Memory B cell (primary cell): ENCODE results near the gene CACNA2D3.
"Not testable (repeated sequence)": the region's sequence is repeated elsewhere in the genome, so short reads cannot be mapped to it uniquely, and the experiment has no call there.

Experiments
- ATAC-seq: fragments of 150-1000 bp; cut with Tn5 transposase; 2 replicates; pipeline ENCODE4 v1.10.0; 2021; ENCODE audit warnings: low read depth, mild to moderate bottlenecking, moderate library complexity
- DNase-seq, 2 donors: peaks; one replicate each; pipeline ENCODE4 v3.0.0; 2022; ENCODE audit warnings: low spot score in 2 of 2
- H3K27ac Mint-ChIP-seq: one replicate; pipeline ENCODE4 v1.8.0; 2022; ENCODE audit warnings: mild to moderate bottlenecking, moderate library complexity, mixed read lengths
- H3K27me3 Mint-ChIP-seq: one replicate; pipeline ENCODE4 v1.8.0; 2022; ENCODE audit warnings: mixed read lengths
- H3K36me3 Mint-ChIP-seq: one replicate; pipeline ENCODE4 v1.8.0; 2022; ENCODE audit warnings: mild to moderate bottlenecking, mixed read lengths
- H3K4me1 Mint-ChIP-seq: one replicate; pipeline ENCODE4 v1.8.0; 2022; ENCODE audit warnings: mixed read lengths
- H3K4me3 Mint-ChIP-seq: one replicate; pipeline ENCODE4 v1.8.0; 2022; ENCODE audit warnings: mild to moderate bottlenecking, moderate library complexity, mixed read lengths
- H3K9me3 Mint-ChIP-seq: one replicate; pipeline ENCODE4 v1.8.0; 2022; ENCODE audit warnings: mixed read lengths

Gene CACNA2D3

GRCh38 chr3:54960082-54960481 lies 837.7 kb downstream of the CACNA2D3 start:
- no peaks in the 10 kb centered on the region for H3K9me3 Mint-ChIP-seq
- H3K4me3 Mint-ChIP-seq, result no peak overlapping the region
- H3K27ac Mint-ChIP-seq, result no peak overlapping the region
- H3K36me3 Mint-ChIP-seq, result no peaks in the 10 kb centered on the region
- no peak for ATAC-seq
- H3K27me3 Mint-ChIP-seq, result no peaks in the 10 kb centered on the region
- H3K4me1 Mint-ChIP-seq, result no peaks in the 10 kb centered on the region
- no peak for DNase-seq

- H3K27me3 Mint-ChIP-seq, result no peaks in the 10 kb centered on the region
- no peaks in the 10 kb centered on the region for H3K9me3 Mint-ChIP-seq
- H3K36me3 Mint-ChIP-seq, result no peaks in the 10 kb centered on the region
- no peak overlapping the region for H3K4me3 Mint-ChIP-seq
- no peak for DNase-seq
- H3K4me1 Mint-ChIP-seq, result no peaks in the 10 kb centered on the region
- H3K27ac Mint-ChIP-seq, result no peak overlapping the region
- no peak for ATAC-seq
Observed at GRCh38 chr3:54960701-54961100, 838.3 kb downstream of the CACNA2D3 start.

GRCh38 chr3:54962200-54962599 lies 839.8 kb downstream of the CACNA2D3 start:
- H3K4me3 Mint-ChIP-seq, result no peak overlapping the region
- no peak overlapping the region for H3K27ac Mint-ChIP-seq
- no peak for ATAC-seq
- H3K36me3 Mint-ChIP-seq, result no peaks in the 10 kb centered on the region
- no peaks in the 10 kb centered on the region for H3K9me3 Mint-ChIP-seq
- no peaks in the 10 kb centered on the region for H3K27me3 Mint-ChIP-seq
- H3K4me1 Mint-ChIP-seq, result no peaks in the 10 kb centered on the region
- no peak for DNase-seq

GRCh38 chr3:54963641-54964040 lies 841.3 kb downstream of the CACNA2D3 start:
- no peak overlapping the region for H3K4me3 Mint-ChIP-seq
- ATAC-seq (no peak), DNase-seq (no peak)
- H3K9me3 Mint-ChIP-seq, result no peaks in the 10 kb centered on the region
- no peaks in the 10 kb centered on the region for H3K36me3 Mint-ChIP-seq
- H3K27ac Mint-ChIP-seq, result no peak overlapping the region
- H3K27me3 Mint-ChIP-seq, result no peaks in the 10 kb centered on the region
- no peaks in the 10 kb centered on the region for H3K4me1 Mint-ChIP-seq

GRCh38 chr3:54964081-54964480 lies 841.7 kb downstream of the CACNA2D3 start:
- ATAC-seq, result no peak
- no peak for DNase-seq
- Mint-ChIP-seq H3K27ac (no peak overlapping the region), H3K36me3 (no peaks in the 10 kb centered on the region), H3K4me3 (no peak overlapping the region), H3K9me3 (no peaks in the 10 kb centered on the region), H3K27me3 (no peaks in the 10 kb centered on the region), H3K4me1 (no peaks in the 10 kb centered on the region)

- Mint-ChIP-seq H3K9me3 (peaks cover 2% of the 10 kb centered on the region), H3K27ac (no peak overlapping the region), H3K4me1 (no peaks in the 10 kb centered on the region), H3K36me3 (no peaks in the 10 kb centered on the region), H3K4me3 (no peak overlapping the region), H3K27me3 (no peaks in the 10 kb centered on the region)
- DNase-seq, result no peak
- ATAC-seq, result no peak
Observed at GRCh38 chr3:54965746-54966145, 843.4 kb downstream of the CACNA2D3 start.

- no peak for ATAC-seq
- H3K27ac Mint-ChIP-seq, result no peak overlapping the region
- no peak for DNase-seq
- peaks cover 2% of the 10 kb centered on the region for H3K9me3 Mint-ChIP-seq
- H3K36me3 Mint-ChIP-seq, result no peaks in the 10 kb centered on the region
- no peaks in the 10 kb centered on the region for H3K27me3 Mint-ChIP-seq
- no peaks in the 10 kb centered on the region for H3K4me1 Mint-ChIP-seq
- H3K4me3 Mint-ChIP-seq, result no peak overlapping the region
Observed at GRCh38 chr3:54966979-54967378, 844.6 kb downstream of the CACNA2D3 start.

GRCh38 chr3:54967731-54968161 lies 845.4 kb downstream of the CACNA2D3 start:
- DNase-seq (no peak), ATAC-seq (no peak)
- Mint-ChIP-seq H3K4me3 (no peak overlapping the region), H3K27ac (no peak overlapping the region), H3K36me3 (no peaks in the 10 kb centered on the region), H3K9me3 (peaks cover 2% of the 10 kb centered on the region), H3K27me3 (no peaks in the 10 kb centered on the region), H3K4me1 (no peaks in the 10 kb centered on the region)

- no peak overlapping the region for H3K4me3 Mint-ChIP-seq
- ATAC-seq (no peak), DNase-seq (no peak)
- no peak overlapping the region for H3K27ac Mint-ChIP-seq
- H3K36me3 Mint-ChIP-seq, result no peaks in the 10 kb centered on the region
- H3K4me1 Mint-ChIP-seq, result no peaks in the 10 kb centered on the region
- no peaks in the 10 kb centered on the region for H3K27me3 Mint-ChIP-seq
- peaks cover 2% of the 10 kb centered on the region for H3K9me3 Mint-ChIP-seq
Observed at GRCh38 chr3:54968546-54969172, 846.3 kb downstream of the CACNA2D3 start.

GRCh38 chr3:54969652-54970051 lies 847.3 kb downstream of the CACNA2D3 start:
- Mint-ChIP-seq H3K27me3 (no peaks in the 10 kb centered on the region), H3K36me3 (no peaks in the 10 kb centered on the region), H3K4me3 (no peak overlapping the region), H3K9me3 (peaks cover 2% of the 10 kb centered on the region), H3K27ac (no peak overlapping the region), H3K4me1 (no peaks in the 10 kb centered on the region)
- ATAC-seq (no peak), DNase-seq (no peak)

GRCh38 chr3:54970895-54971294 lies 848.5 kb downstream of the CACNA2D3 start:
- no peak for DNase-seq
- H3K27me3 Mint-ChIP-seq, result no peaks in the 10 kb centered on the region
- H3K9me3 Mint-ChIP-seq, result peaks cover 2% of the 10 kb centered on the region
- no peak overlapping the region for H3K4me3 Mint-ChIP-seq
- no peaks in the 10 kb centered on the region for H3K4me1 Mint-ChIP-seq
- no peak overlapping the region for H3K27ac Mint-ChIP-seq
- no peaks in the 10 kb centered on the region for H3K36me3 Mint-ChIP-seq
- ATAC-seq, result no peak

GRCh38 chr3:54977439-54977838 lies 855.1 kb downstream of the CACNA2D3 start:
- no peaks in the 10 kb centered on the region for H3K36me3 Mint-ChIP-seq
- H3K27me3 Mint-ChIP-seq, result no peaks in the 10 kb centered on the region
- DNase-seq, result no peak
- no peak overlapping the region for H3K27ac Mint-ChIP-seq
- peaks cover 3% of the 10 kb centered on the region for H3K9me3 Mint-ChIP-seq
- no peak for ATAC-seq
- H3K4me3 Mint-ChIP-seq, result no peak overlapping the region
- no peaks in the 10 kb centered on the region for H3K4me1 Mint-ChIP-seq

- not testable (repeated sequence) for H3K4me1 Mint-ChIP-seq, H3K27ac Mint-ChIP-seq, H3K9me3 Mint-ChIP-seq, DNase-seq, ATAC-seq, H3K4me3 Mint-ChIP-seq, H3K36me3 Mint-ChIP-seq, H3K27me3 Mint-ChIP-seq
Observed at GRCh38 chr3:54977946-54978345, 855.6 kb downstream of the CACNA2D3 start.

- Mint-ChIP-seq H3K4me1 (no peaks in the 10 kb centered on the region), H3K27me3 (no peaks in the 10 kb centered on the region), H3K4me3 (no peak overlapping the region), H3K27ac (no peak overlapping the region), H3K36me3 (no peaks in the 10 kb centered on the region), H3K9me3 (peaks cover 4% of the 10 kb centered on the region)
- ATAC-seq (no peak), DNase-seq (no peak)
Observed at GRCh38 chr3:54982807-54983206, 860.5 kb downstream of the CACNA2D3 start.

GRCh38 chr3:54983266-54984099 lies 861.1 kb downstream of the CACNA2D3 start:
- no peak for ATAC-seq
- H3K27ac Mint-ChIP-seq, result no peak overlapping the region
- H3K36me3 Mint-ChIP-seq, result no peaks in the 10 kb centered on the region
- peaks cover 3% of the 10 kb centered on the region for H3K9me3 Mint-ChIP-seq
- no peaks in the 10 kb centered on the region for H3K4me1 Mint-ChIP-seq
- H3K4me3 Mint-ChIP-seq, result no peak overlapping the region
- no peak for DNase-seq
- no peaks in the 10 kb centered on the region for H3K27me3 Mint-ChIP-seq
